ENCODE data around the gene SLC34A1. TPM values are rescaled to one million over a fixed set of nuclear protein-coding genes. Genes with fewer than 3 reads are reported as not detected.
A peak's percentile ranks its signal among the peaks of the same experiment; 100 is the strongest.

The SLC34A1 gene
- total RNA-seq, 1 experiment from 2014 or later = not detected

GRCh38 chr5:177388521-177389052 is 4.4 kb downstream of the SLC34A1 start:
- DNase-seq (ENCODE audit: low read depth) = no peak

GRCh38 chr5:177389241-177390169 is 5.3 kb downstream of the SLC34A1 start:
- DNase-seq (ENCODE audit: low read depth) = peak; percentile 96

- peak; percentile 70 for DNase-seq (ENCODE audit: low read depth)
Observed at GRCh38 chr5:177390363-177391300, 6.4 kb downstream of the SLC34A1 start.

GRCh38 chr5:177392765-177393164 is 8.5 kb downstream of the SLC34A1 start:
- DNase-seq (ENCODE audit: low read depth) = no peak

GRCh38 chr5:177393206-177393765 is 9.1 kb downstream of the SLC34A1 start:
- no peak for DNase-seq (ENCODE audit: low read depth)

GRCh38 chr5:177393990-177394389 is 9.8 kb downstream of the SLC34A1 start:
- no peak for DNase-seq (ENCODE audit: low read depth)

- no peak for DNase-seq (ENCODE audit: low read depth)
Observed at GRCh38 chr5:177396078-177396477, 11.8 kb downstream of the SLC34A1 start.

GRCh38 chr5:177396807-177397206 is 12.6 kb downstream of the SLC34A1 start:
- DNase-seq (ENCODE audit: low read depth) = no peak

- no peak for DNase-seq (ENCODE audit: low read depth)
Observed at GRCh38 chr5:177397875-177398390, 13.7 kb downstream of the SLC34A1 start.

- DNase-seq (ENCODE audit: low read depth) = no peak
Observed at GRCh38 chr5:177399997-177400868, 16.0 kb downstream of the SLC34A1 start, which contains the start of gene PFN3. TSS of gene PFN3 (minus strand) at chr5:177400661. CDS start at chr5:177400576, 85 bp downstream.

GRCh38 chr5:177402271-177403043 is 18.2 kb downstream of the SLC34A1 start:
- peak; percentile 50 for DNase-seq (ENCODE audit: low read depth)

- DNase-seq (ENCODE audit: low read depth) = peak; percentile 15
Observed at GRCh38 chr5:177403102-177403791, 19.0 kb downstream of the SLC34A1 start.

- DNase-seq (ENCODE audit: low read depth) = peak; percentile 75
Observed at GRCh38 chr5:177403792-177404640, 19.8 kb downstream of the SLC34A1 start.

- DNase-seq (ENCODE audit: low read depth) = no peak
Observed at GRCh38 chr5:177404641-177405179, 20.5 kb downstream of the SLC34A1 start.

GRCh38 chr5:177405312-177405711 is 21.1 kb downstream of the SLC34A1 start:
- no peak for DNase-seq (ENCODE audit: low read depth)

GRCh38 chr5:177405805-177406204 is 21.6 kb downstream of the SLC34A1 start:
- DNase-seq (ENCODE audit: low read depth) = no peak

- no peak for DNase-seq (ENCODE audit: low read depth)
Observed at GRCh38 chr5:177409043-177409801, 25.0 kb downstream of the SLC34A1 start, which contains the start of gene F12. TSS of gene F12 (minus strand) at chr5:177409564. CDS start at chr5:177409527, 37 bp downstream.
